HepG2 (cell line): Measurements from ENCODE around the gene FBH1. TPM values are rescaled to one million over a fixed set of nuclear protein-coding genes. Genes with fewer than 3 reads are reported as not detected.

Experiments used
- ATAC-seq: fragments of 200-7000 bp; cut with Tn5 transposase; 3 replicates; pipeline ENCODE4 v1.9.1; 2020; ENCODE audit warnings: mild to moderate bottlenecking, moderate library complexity
- BruUV-seq: library from RNA; stranded (reverse); fragments of 400-500 nt; replicated peaks from 2 replicates; lab custom pipeline; 2021; lab: Mats Ljungman, UMichigan
- CTCF ChIA-PET: fragments of 300-600 bp; formaldehyde crosslinking; extraction: SDS; loops from one replicate; lab custom pipeline; 2021; ENCODE audit warnings: low total read pairs, inconsistent platforms, low intra/inter-chr PET ratio; lab: Yijun Ruan, JAX
- POLR2A ChIA-PET: fragments of 350-600 bp; sonication (Branson Sonifier 250); formaldehyde crosslinking; loops from one replicate; lab custom pipeline; 2020; ENCODE audit warnings: antibody characterized with exemption, inconsistent platforms; lab: Yijun Ruan, JAX
- DNase-seq: peaks from one replicate; pipeline ENCODE4 v3.0.0-alpha.2; 2015; ENCODE audit warnings: low spot score
- FAIRE-seq: peaks from 3 replicates; lab custom pipeline; 2011; peaks lifted over from hg19 to GRCh38; lab: Jason Lieb, UNC
- H2AFZ ChIP-seq: one replicate; pipeline ENCODE4 v1.6.1; 2011; ENCODE audit warnings: low read length, inconsistent platforms
- H3K27ac ChIP-seq: fragments of 300-600 bp; 3 replicates; pipeline ENCODE4 v1.8.0; 2011; ENCODE audit warnings: mixed run types, mild to moderate bottlenecking, mixed read lengths, low read length, inconsistent platforms; ENCODE audit not compliant: insufficient read depth; ENCODE audit errors: extremely low read length
- H3K27me3 ChIP-seq, 2 experiments: fragments of 200-600 bp in 1 of 2; 2 replicates in 1 of 2; 3 replicates in 1 of 2; pipeline versions ENCODE4 v1.6.0 to v1.8.0; 2011; ENCODE audit warnings: low read length in 2 of 2, mild to moderate bottlenecking in 2 of 2, moderate library complexity in 2 of 2, inconsistent platforms in 1 of 2; ENCODE audit not compliant: insufficient read depth in 2 of 2, control insufficient read depth in 1 of 2
- H3K36me3 ChIP-seq, 2 experiments: fragments of 200-600 bp in 1 of 2; replicated peaks in 1 of 2; 2 replicates in 1 of 2; 3 replicates in 1 of 2; pipeline versions ENCODE4 v1.5.1 to v1.8.0; 2011; ENCODE audit warnings: low read length in 2 of 2, inconsistent platforms in 1 of 2; ENCODE audit not compliant: insufficient read depth in 2 of 2, control insufficient read depth in 1 of 2
- H3K4me1 ChIP-seq: 2 replicates; pipeline ENCODE4 v1.5.1; 2012; ENCODE audit warnings: low read length, inconsistent platforms; ENCODE audit not compliant: insufficient read depth
- H3K4me2 ChIP-seq: 2 replicates; pipeline ENCODE4 v1.6.0; 2011; ENCODE audit warnings: low read depth, low read length, inconsistent platforms
- H3K4me3 ChIP-seq, 3 experiments: fragments of 200-600 bp in 1 of 3; sonication (generic), shearing (Covaris generic) in 1 of 3; replicated peaks in 1 of 3; 2 replicates each; pipeline ENCODE4 v1.5.1; 2011 to 2016; ENCODE audit warnings: low read length in 3 of 3, inconsistent platforms in 2 of 3, low read depth in 2 of 3, mild to moderate bottlenecking in 2 of 3, control low read depth in 1 of 3, mixed read lengths in 1 of 3; ENCODE audit not compliant: insufficient read depth in 1 of 3
- H3K79me2 ChIP-seq: one replicate; pipeline ENCODE4 v1.6.1; 2011; ENCODE audit warnings: low read length, inconsistent platforms; ENCODE audit not compliant: insufficient read depth
- H3K9ac ChIP-seq: 2 replicates; pipeline ENCODE4 v1.6.0; 2011; ENCODE audit warnings: mild to moderate bottlenecking, low read depth, low read length, inconsistent platforms; ENCODE audit not compliant: insufficient read depth
- H3K9me3 ChIP-seq: 2 replicates; pipeline ENCODE4 v1.5.1; 2012; ENCODE audit warnings: mild to moderate bottlenecking, low read length
- H4K20me1 ChIP-seq: 2 replicates; pipeline ENCODE4 v1.6.0; 2011; ENCODE audit warnings: inconsistent platforms, mild to moderate bottlenecking, low read length, moderate library complexity; ENCODE audit not compliant: insufficient read depth
- DMAP1 ChIP-seq: IDR thresholded peaks from 2 replicates; pipeline ENCODE4 v1.6.1; 2016
- JARID2 ChIP-seq: sonication (generic); formaldehyde crosslinking; IDR thresholded peaks from 2 replicates; pipeline ENCODE4 v1.8.1; 2023; ENCODE audit warnings: missing genetic modification reagents, inconsistent platforms; ENCODE audit not compliant: insufficient replicate concordance
- MIXL1 ChIP-seq: IDR thresholded peaks from 2 replicates; pipeline ENCODE4 v1.6.1; 2016
- NFIC ChIP-seq: IDR thresholded peaks from 2 replicates; pipeline ENCODE4 v1.6.1; 2012; ENCODE audit warnings: mild to moderate bottlenecking, low read length, inconsistent platforms
- SATB2 ChIP-seq: sonication (generic); formaldehyde crosslinking; IDR thresholded peaks from 2 replicates; pipeline ENCODE4 v1.5.0; 2020; ENCODE audit warnings: missing genetic modification reagents
- SKIL ChIP-seq: sonication (generic); formaldehyde crosslinking; IDR thresholded peaks from 2 replicates; pipeline ENCODE4 v1.8.0; 2022; ENCODE audit warnings: missing genetic modification reagents, mild to moderate bottlenecking, moderate library complexity, borderline replicate concordance
- TP53 ChIP-seq: sonication (generic); formaldehyde crosslinking; conservative IDR thresholded peaks from 2 replicates; pipeline ENCODE4 v1.4.0; 2020; ENCODE audit warnings: missing genetic modification reagents
- ZBTB8A ChIP-seq: sonication (generic); formaldehyde crosslinking; IDR thresholded peaks from 2 replicates; pipeline ENCODE4 v1.4.0; 2020; ENCODE audit warnings: mild to moderate bottlenecking, low read depth, missing genetic modification reagents, borderline replicate concordance
- ZFP36L2 ChIP-seq: sonication (generic); formaldehyde crosslinking; IDR thresholded peaks from 2 replicates; pipeline ENCODE4 v1.4.0; 2020; ENCODE audit warnings: missing genetic modification reagents
- ZNF256 ChIP-seq: sonication (generic); formaldehyde crosslinking; conservative IDR thresholded peaks from 2 replicates; pipeline ENCODE4 v1.4.0; 2020; ENCODE audit warnings: missing genetic modification reagents
- ZNF263 ChIP-seq: sonication (generic); formaldehyde crosslinking; IDR thresholded peaks from 2 replicates; pipeline ENCODE4 v1.4.0; 2020; ENCODE audit warnings: missing genetic modification reagents
- ZNF567 ChIP-seq: sonication (generic); formaldehyde crosslinking; IDR thresholded peaks from 2 replicates; pipeline ENCODE4 v1.8.1; 2023; ENCODE audit warnings: mild to moderate bottlenecking, missing genetic modification reagents, borderline replicate concordance
- WGBS: methylation state at CpG from one replicate; pipeline ENCODE4 v1.1.6; 2017; ENCODE audit warnings: low lambda C conversion rate; 5-methylcytosine and 5-hydroxymethylcytosine counted together
- in situ Hi-C: cut with HindIII; loops from 2 replicates; pipeline ENCODE4 v1.10.0; 2017; ENCODE audit warnings: low pct_unique_long_range_greater_than_20kb; ENCODE audit not compliant: extremely low pct_ligation_motif_present
- intact Hi-C: fragments of 100-400 bp; cut with micrococcal nuclease; formaldehyde crosslinking; loops from one replicate; pipeline ENCODE4 v1.10.0; 2022; ENCODE audit not compliant: unreplicated experiment
- polyA plus RNA-seq, 8 experiments: library from polyadenylated mRNA; depleted of rRNA in 3 of 8; stranded (reverse) in 7 of 8; unstranded in 1 of 8; fragments of >200 nt; fragmentation: Illumina TruSeq in 4 of 8; extraction: Trizol in 4 of 8; gene quantifications; 2 replicates each; pipeline versions ENCODE4 v1.2.1 to v1.2.3, GENCODE V29; 2011 to 2016; ENCODE audit warnings: low read depth in 4 of 8, missing spikeins in 1 of 8, mixed read lengths in 1 of 8; ENCODE audit not compliant: insufficient read depth in 1 of 8
- total RNA-seq, 5 experiments: library from RNA; depleted of rRNA; stranded (reverse); fragments of >200 nt; fragmentation: Illumina TruSeq; extraction: Trizol; gene quantifications; 2 replicates each; pipeline ENCODE4 v1.2.3, GENCODE V29; 2016; ENCODE audit warnings: low read depth in 1 of 5
- TF ChIP-seq, protein P1 (sequence below): sonication (generic); formaldehyde crosslinking; IDR thresholded peaks from 2 replicates; pipeline ENCODE4 v1.9.0; 2021; ENCODE audit warnings: missing genetic modification reagents, mild to moderate bottlenecking, borderline replicate concordance
- TF ChIP-seq, protein P2 (sequence below): sonication (generic); formaldehyde crosslinking; IDR thresholded peaks from 2 replicates; pipeline ENCODE4 v1.4.0; 2020; ENCODE audit warnings: mild to moderate bottlenecking, missing genetic modification reagents

Gene FBH1
- total and polyA plus RNA-seq, 2 of the 13 experiments (the other 11 are each of a cell fraction or from before 2014, with no cell fraction given) = 48.8 to 60.3 TPM

DNA sequence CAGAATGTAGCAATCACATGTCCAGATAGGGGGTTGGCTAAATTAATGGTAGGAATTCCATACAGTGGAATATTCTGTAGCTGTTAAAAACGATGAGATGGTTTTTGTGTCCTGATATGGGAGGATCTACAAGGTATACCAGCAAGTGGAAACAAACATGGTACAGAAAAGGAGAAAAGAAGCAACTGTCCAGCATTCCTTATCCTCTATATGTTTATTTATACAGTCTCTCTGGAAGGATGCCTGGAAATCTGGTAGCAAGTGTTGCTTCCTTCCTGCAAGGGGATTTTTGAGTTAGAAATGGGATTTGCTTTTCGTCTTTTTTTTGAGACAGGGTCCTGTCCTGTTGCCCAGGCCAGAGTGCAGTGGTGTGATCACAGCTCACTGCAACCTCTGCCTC, 68.0 kb downstream of the FBH1 start (continued):
- no peak for TF ChIP-seq ZNF263 (CRISPR knock-in tag)
- no peak for TF ChIP-seq NFIC
- TF ChIP-seq DMAP1 = no peak
- TF ChIP-seq, protein P1, sequence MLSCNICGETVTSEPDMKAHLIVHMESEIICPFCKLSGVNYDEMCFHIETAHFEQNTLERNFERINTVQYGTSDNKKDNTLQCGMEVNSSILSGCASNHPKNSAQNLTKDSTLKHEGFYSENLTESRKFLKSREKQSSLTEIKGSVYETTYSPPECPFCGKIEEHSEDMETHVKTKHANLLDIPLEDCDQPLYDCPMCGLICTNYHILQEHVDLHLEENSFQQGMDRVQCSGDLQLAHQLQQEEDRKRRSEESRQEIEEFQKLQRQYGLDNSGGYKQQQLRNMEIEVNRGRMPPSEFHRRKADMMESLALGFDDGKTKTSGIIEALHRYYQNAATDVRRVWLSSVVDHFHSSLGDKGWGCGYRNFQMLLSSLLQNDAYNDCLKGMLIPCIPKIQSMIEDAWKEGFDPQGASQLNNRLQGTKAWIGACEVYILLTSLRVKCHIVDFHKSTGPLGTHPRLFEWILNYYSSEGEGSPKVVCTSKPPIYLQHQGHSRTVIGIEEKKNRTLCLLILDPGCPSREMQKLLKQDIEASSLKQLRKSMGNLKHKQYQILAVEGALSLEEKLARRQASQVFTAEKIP (CRISPR knock-in tag) = no peak
- TF ChIP-seq ZNF256 (CRISPR knock-in tag) = no peak
- TF ChIP-seq TP53 (CRISPR knock-in tag) = no peak
- TF ChIP-seq JARID2 = no peak
- no peak for TF ChIP-seq MIXL1 (CRISPR knock-in tag)
- TF ChIP-seq SATB2 = no peak

DNA sequence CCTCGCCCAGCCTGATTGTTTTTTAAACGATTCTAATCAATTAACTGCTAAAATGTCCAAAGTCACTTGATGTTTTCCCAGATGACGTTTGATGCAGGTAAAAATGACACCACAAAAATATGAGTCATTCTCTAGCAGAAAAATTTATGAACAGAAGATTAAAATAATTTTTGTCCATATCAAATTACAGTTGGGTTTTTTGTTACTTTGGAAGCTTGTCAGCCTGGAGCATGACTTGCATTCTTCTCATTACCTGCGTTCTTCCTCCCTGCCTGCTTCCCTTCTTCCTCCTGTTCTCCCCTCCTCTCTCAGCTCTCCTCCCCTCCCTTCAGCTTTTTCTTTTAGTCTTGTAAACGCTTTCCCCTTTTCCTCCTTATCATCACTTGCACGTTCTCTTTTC, 68.6 kb downstream of the FBH1 start:
- CTCF ChIA-PET = no interaction called here
- 30% methylated on average over 6 of the region's 6 CpGs for WGBS
- H3K9ac ChIP-seq = no peak overlapping the region
- intact Hi-C loops (no loop called here), in situ Hi-C loops (no loop called here)
- ATAC-seq (no peak), FAIRE-seq (no peak), DNase-seq (no peak)
- POLR2A ChIA-PET = no interaction called here
- no TSS peak for BruUV-seq
- H2AFZ ChIP-seq = no peak overlapping the region
- TF ChIP-seq ZFP36L2 (CRISPR knock-in tag) (no peak), SKIL (CRISPR knock-in tag) (no peak), ZBTB8A (CRISPR knock-in tag) (no peak), ZNF567 (CRISPR knock-in tag) (no peak)
- TF ChIP-seq, protein P2, sequence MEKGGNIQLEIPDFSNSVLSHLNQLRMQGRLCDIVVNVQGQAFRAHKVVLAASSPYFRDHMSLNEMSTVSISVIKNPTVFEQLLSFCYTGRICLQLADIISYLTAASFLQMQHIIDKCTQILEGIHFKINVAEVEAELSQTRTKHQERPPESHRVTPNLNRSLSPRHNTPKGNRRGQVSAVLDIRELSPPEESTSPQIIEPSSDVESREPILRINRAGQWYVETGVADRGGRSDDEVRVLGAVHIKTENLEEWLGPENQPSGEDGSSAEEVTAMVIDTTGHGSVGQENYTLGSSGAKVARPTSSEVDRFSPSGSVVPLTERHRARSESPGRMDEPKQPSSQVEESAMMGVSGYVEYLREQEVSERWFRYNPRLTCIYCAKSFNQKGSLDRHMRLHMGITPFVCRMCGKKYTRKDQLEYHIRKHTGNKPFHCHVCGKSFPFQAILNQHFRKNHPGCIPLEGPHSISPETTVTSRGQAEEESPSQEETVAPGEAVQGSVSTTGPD = no peak
- H3K79me2 ChIP-seq = no peaks in the 10 kb centered on the region
- H3K27me3 ChIP-seq = peaks cover 0 to 3% of the 10 kb centered on the region in 2 experiments; a peak in 2 of 5 replicates
- no peaks in the 10 kb centered on the region for H3K36me3 ChIP-seq
- H3K9me3 ChIP-seq = no peaks in the 10 kb centered on the region
- H3K4me3 ChIP-seq = no peak overlapping the region
- H3K27ac ChIP-seq = no peak overlapping the region
- H3K4me2 ChIP-seq = no peak overlapping the region
- no peaks in the 10 kb centered on the region for H4K20me1 ChIP-seq
- no peaks in the 10 kb centered on the region for H3K4me1 ChIP-seq
